ENCODE data around the gene FCN2. TPM values are rescaled to one million over a fixed set of nuclear protein-coding genes. Genes with fewer than 3 reads are reported as not detected.
A peak's percentile ranks its signal among the peaks of the same experiment; 100 is the strongest.

FCN2 gene
- total RNA-seq, 1 donor from 2014 or later, result not detected

DNA sequence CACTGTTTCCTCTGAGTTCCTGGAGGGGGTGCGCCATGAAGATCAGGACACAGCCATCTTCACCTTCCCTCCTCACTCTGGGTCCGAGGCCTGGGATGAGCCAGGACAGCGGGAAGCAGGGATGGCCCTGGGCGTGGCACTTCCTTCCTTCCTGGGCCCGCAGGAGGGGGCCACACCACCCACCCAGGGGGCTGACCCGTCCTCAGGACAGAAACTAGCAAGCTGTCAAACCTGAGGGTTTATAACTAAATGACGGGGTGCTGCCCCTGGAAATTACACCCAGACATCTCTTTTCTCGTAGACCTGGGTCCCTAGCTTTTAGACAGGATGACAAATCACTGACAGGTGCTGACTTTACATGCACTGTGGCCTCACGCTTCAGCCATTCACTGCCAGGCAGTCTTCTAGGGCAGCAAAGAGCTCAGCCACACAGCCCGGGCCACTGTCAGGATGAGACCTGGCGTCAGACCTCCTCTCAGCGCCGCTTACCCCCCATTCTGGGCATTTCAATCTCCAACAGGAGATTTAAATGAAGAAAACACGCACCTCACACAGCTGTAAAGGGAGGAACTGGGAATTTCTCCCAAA, 8.1 kb downstream of the FCN2 start:
- Mint-ChIP-seq H3K27me3 (ENCODE audit: low read depth) (peaks cover 9% of the 10 kb centered on the region), H3K27ac (no peak overlapping the region), H3K36me3 (no peaks in the 10 kb centered on the region), H3K9me3 (no peaks in the 10 kb centered on the region), H3K4me1 (peaks cover 5% of the 10 kb centered on the region), H3K4me3 (no peak overlapping the region)
- no peak for TF ChIP-seq CTCF (IDR thresholded peaks at IDR 0.05; ENCODE audit: unreplicated experiment)
- DNase-seq (ENCODE audit: low spot score in 2 of 2, unreplicated experiment in 2 of 2), result peak in 1 of 2 experiments; percentile 7

GRCh38 chr9:134889386-134890154, 9.0 kb downstream of the FCN2 start:
- Mint-ChIP-seq H3K9me3 (no peaks in the 10 kb centered on the region), H3K4me3 (no peak overlapping the region), H3K36me3 (no peaks in the 10 kb centered on the region), H3K27me3 (ENCODE audit: low read depth) (peaks cover 9% of the 10 kb centered on the region), H3K4me1 (peaks cover 5% of the 10 kb centered on the region), H3K27ac (no peak overlapping the region)
- peak in 1 of 2 experiments; percentile 13 for DNase-seq (ENCODE audit: low spot score in 2 of 2, unreplicated experiment in 2 of 2)
- no peak for TF ChIP-seq CTCF (IDR thresholded peaks at IDR 0.05; ENCODE audit: unreplicated experiment)

GRCh38 chr9:134890155-134890495, 9.5 kb downstream of the FCN2 start:
- Mint-ChIP-seq H3K36me3 (no peaks in the 10 kb centered on the region), H3K27me3 (ENCODE audit: low read depth) (peaks cover 9% of the 10 kb centered on the region), H3K9me3 (no peaks in the 10 kb centered on the region), H3K4me3 (no peak overlapping the region), H3K4me1 (peaks cover 6% of the 10 kb centered on the region), H3K27ac (no peak overlapping the region)
- no peak for TF ChIP-seq CTCF (IDR thresholded peaks at IDR 0.05; ENCODE audit: unreplicated experiment)
- DNase-seq (ENCODE audit: low spot score in 2 of 2, unreplicated experiment in 2 of 2), result no peak

DNA sequence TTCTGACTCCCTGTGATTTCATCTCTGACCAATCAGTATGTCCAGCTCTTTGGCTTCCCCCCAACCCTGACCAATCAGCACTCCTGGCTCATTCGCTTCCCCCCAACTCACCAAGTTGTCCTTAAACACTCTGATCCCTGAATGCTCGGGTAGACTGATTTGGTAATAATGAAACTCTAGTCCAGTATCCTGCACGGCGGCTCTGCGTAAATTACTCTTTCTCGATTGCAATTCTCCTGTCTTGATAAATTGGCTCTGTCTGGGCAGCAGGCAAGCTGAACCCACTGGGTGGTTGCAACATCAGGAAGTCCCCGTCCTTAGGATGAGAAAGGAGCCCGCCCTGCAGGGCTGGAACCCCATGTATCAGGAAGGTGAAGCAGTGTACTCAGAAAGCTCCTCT, 10.4 kb downstream of the FCN2 start:
- Mint-ChIP-seq H3K27ac (no peak overlapping the region), H3K4me3 (no peak overlapping the region)

DNA sequence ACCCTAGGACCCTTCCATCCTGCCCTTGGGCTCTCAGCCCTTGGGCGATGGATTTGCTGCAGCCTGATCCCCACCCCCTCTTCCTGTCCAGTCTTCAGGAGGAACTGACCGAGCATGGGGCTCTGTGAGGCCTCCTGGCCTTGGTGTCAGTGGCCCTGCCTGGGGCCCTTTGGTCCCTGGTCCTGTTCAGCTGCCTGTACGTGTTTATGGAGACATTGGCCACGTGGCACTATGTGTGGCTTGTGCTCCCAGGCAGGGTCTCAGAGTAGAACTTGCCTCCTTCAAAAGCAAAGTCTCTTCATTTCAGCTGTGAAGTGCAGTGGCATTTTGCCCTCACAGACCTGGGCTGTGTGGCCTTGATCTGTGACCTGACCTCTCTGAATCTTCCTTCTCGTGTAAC, 11.1 kb downstream of the FCN2 start:
- Mint-ChIP-seq H3K27ac (no peak overlapping the region), H3K4me1 (peaks cover 20% of the 10 kb centered on the region), H3K27me3 (ENCODE audit: low read depth) (peaks cover 3% of the 10 kb centered on the region), H3K9me3 (no peaks in the 10 kb centered on the region), H3K4me3 (no peak overlapping the region), H3K36me3 (no peaks in the 10 kb centered on the region)
- peak in 1 of 2 experiments; percentile 17 for DNase-seq (ENCODE audit: low spot score in 2 of 2, unreplicated experiment in 2 of 2)
- no peak for TF ChIP-seq CTCF (IDR thresholded peaks at IDR 0.05; ENCODE audit: unreplicated experiment)

More for the DNA sequence above, 10.4 kb downstream of the FCN2 start:
- Mint-ChIP-seq H3K9me3 (no peaks in the 10 kb centered on the region), H3K36me3 (no peaks in the 10 kb centered on the region), H3K27me3 (ENCODE audit: low read depth) (peaks cover 9% of the 10 kb centered on the region), H3K4me1 (peaks cover 13% of the 10 kb centered on the region)
- no peak for TF ChIP-seq CTCF (IDR thresholded peaks at IDR 0.05; ENCODE audit: unreplicated experiment)
- peak in 1 of 2 experiments; percentile 19 for DNase-seq (ENCODE audit: low spot score in 2 of 2, unreplicated experiment in 2 of 2)

All from mesothelial cell of epicardium (in vitro differentiated cells).